HepG2 (cell line): Measurements from ENCODE around the gene ZNF429. TPM values are rescaled to one million over a fixed set of nuclear protein-coding genes. Genes with fewer than 3 reads are reported as not detected.
A peak's percentile ranks its signal among the peaks of the same experiment; 100 is the strongest.

ENCODE experiments used
- ARHGAP35 ChIP-seq: sonication (generic); formaldehyde crosslinking; IDR thresholded peaks from 2 replicates; pipeline ENCODE4 v1.9.0; 2022; ENCODE audit warnings: mild to moderate bottlenecking, inconsistent platforms, moderate library complexity, missing genetic modification reagents, borderline replicate concordance
- CHD2 ChIP-seq: IDR thresholded peaks from 2 replicates; pipeline ENCODE4 v1.6.1; 2011; ENCODE audit warnings: low read depth, low read length, improper control_type of control experiment
- CTCF ChIP-seq: sonication (generic); formaldehyde crosslinking; IDR thresholded peaks from 2 replicates; pipeline ENCODE4 v1.5.0; 2020; ENCODE audit warnings: mild to moderate bottlenecking, missing genetic modification reagents, moderate library complexity
- ELF4 ChIP-seq: sonication (generic); formaldehyde crosslinking; IDR thresholded peaks from 2 replicates; pipeline ENCODE4 v1.5.0; 2020; ENCODE audit warnings: missing genetic modification reagents, mild to moderate bottlenecking, moderate library complexity, borderline replicate concordance
- FLYWCH1 ChIP-seq: sonication (generic); formaldehyde crosslinking; IDR thresholded peaks from 2 replicates; pipeline ENCODE4 v1.8.1; 2023; ENCODE audit warnings: mild to moderate bottlenecking, missing genetic modification reagents
- FOXP1 ChIP-seq, 2 experiments: fragments of 450-650 bp in 1 of 2; IDR thresholded peaks; 2 replicates each; pipeline ENCODE4 v1.6.1; 2017 to 2018; ENCODE audit warnings: antibody characterized with exemption in 1 of 2
- HNF4A ChIP-seq: sonication (generic); formaldehyde crosslinking; IDR thresholded peaks from 2 replicates; pipeline ENCODE4 v1.4.0; 2020; ENCODE audit warnings: missing genetic modification reagents
- HOXA5 ChIP-seq: sonication (generic); formaldehyde crosslinking; IDR thresholded peaks from 2 replicates; pipeline ENCODE4 v1.4.0; 2020; ENCODE audit warnings: missing genetic modification reagents
- IKZF5 ChIP-seq: IDR thresholded peaks from 2 replicates; pipeline ENCODE4 v1.6.1; 2018; ENCODE audit warnings: missing genetic modification reagents, mild to moderate bottlenecking, missing compliant biosample characterization
- JARID2 ChIP-seq: sonication (generic); formaldehyde crosslinking; IDR thresholded peaks from 2 replicates; pipeline ENCODE4 v1.8.1; 2023; ENCODE audit warnings: missing genetic modification reagents, inconsistent platforms; ENCODE audit not compliant: insufficient replicate concordance
- NFE2 ChIP-seq: sonication (generic); formaldehyde crosslinking; IDR thresholded peaks from 2 replicates; pipeline ENCODE4 v1.4.0; 2020; ENCODE audit warnings: missing genetic modification reagents
- SYNCRIP ChIP-seq: fragments of 200-400 bp; formaldehyde crosslinking; IDR thresholded peaks from 2 replicates; pipeline ENCODE4 v1.6.1; 2018; ENCODE audit warnings: mild to moderate bottlenecking, low read depth, low read length; ENCODE audit not compliant: insufficient read depth
- ZBTB44 ChIP-seq: sonication (generic); formaldehyde crosslinking; IDR thresholded peaks from 2 replicates; pipeline ENCODE4 v1.4.0; 2020; ENCODE audit warnings: missing genetic modification reagents
- ZFP36 ChIP-seq: fragments of 150-350 bp; IDR thresholded peaks from 2 replicates; pipeline ENCODE4 v1.6.1; 2018; ENCODE audit warnings: borderline replicate concordance, low read length, low read depth; ENCODE audit not compliant: partially characterized antibody
- ZFP62 ChIP-seq: sonication (generic); formaldehyde crosslinking; IDR thresholded peaks from 2 replicates; pipeline ENCODE4 v1.4.0; 2020; ENCODE audit warnings: missing genetic modification reagents
- ZMAT3 ChIP-seq: sonication (generic); formaldehyde crosslinking; conservative IDR thresholded peaks from 2 replicates; pipeline ENCODE4 v1.7.0; 2021; ENCODE audit warnings: missing genetic modification reagents
- ZNF17 ChIP-seq: sonication (generic); formaldehyde crosslinking; IDR thresholded peaks from 2 replicates; pipeline ENCODE4 v1.5.0; 2020; ENCODE audit warnings: mild to moderate bottlenecking, missing genetic modification reagents
- ZNF329 ChIP-seq: sonication (generic); formaldehyde crosslinking; IDR thresholded peaks from 2 replicates; pipeline ENCODE4 v1.9.0; 2021; ENCODE audit warnings: low read depth, mild to moderate bottlenecking, missing genetic modification reagents
- ZNF629 ChIP-seq: sonication (generic); formaldehyde crosslinking; conservative IDR thresholded peaks from 2 replicates; pipeline ENCODE4 v1.5.0; 2020; ENCODE audit warnings: missing genetic modification reagents
- polyA plus RNA-seq, 8 experiments: library from polyadenylated mRNA; depleted of rRNA in 3 of 8; stranded (reverse) in 7 of 8; unstranded in 1 of 8; fragments of >200 nt; fragmentation: Illumina TruSeq in 4 of 8; extraction: Trizol in 4 of 8; gene quantifications; 2 replicates each; pipeline versions ENCODE4 v1.2.1 to v1.2.3, GENCODE V29; 2011 to 2016; ENCODE audit warnings: low read depth in 4 of 8, missing spikeins in 1 of 8, mixed read lengths in 1 of 8; ENCODE audit not compliant: insufficient read depth in 1 of 8
- total RNA-seq, 5 experiments: library from RNA; depleted of rRNA; stranded (reverse); fragments of >200 nt; fragmentation: Illumina TruSeq; extraction: Trizol; gene quantifications; 2 replicates each; pipeline ENCODE4 v1.2.3, GENCODE V29; 2016; ENCODE audit warnings: low read depth in 1 of 5
- TF ChIP-seq, protein P1 (sequence below): sonication (generic); formaldehyde crosslinking; IDR thresholded peaks from 2 replicates; pipeline ENCODE4 v1.9.0; 2021; ENCODE audit warnings: missing genetic modification reagents, mild to moderate bottlenecking, borderline replicate concordance
- TF ChIP-seq, protein P2 (sequence below): sonication (generic); IDR thresholded peaks from 2 replicates; pipeline ENCODE4 v1.6.1; 2016; ENCODE audit warnings: low read depth, borderline replicate concordance

Gene ZNF429
- total and polyA plus RNA-seq, 2 of the 13 experiments (the other 11 are each of a cell fraction or from before 2014, with no cell fraction given): 3.3 to 3.4 TPM

GRCh38 chr19:21505459-21506451 is at the start of gene ZNF429 (continued):
- TF ChIP-seq, protein P1, sequence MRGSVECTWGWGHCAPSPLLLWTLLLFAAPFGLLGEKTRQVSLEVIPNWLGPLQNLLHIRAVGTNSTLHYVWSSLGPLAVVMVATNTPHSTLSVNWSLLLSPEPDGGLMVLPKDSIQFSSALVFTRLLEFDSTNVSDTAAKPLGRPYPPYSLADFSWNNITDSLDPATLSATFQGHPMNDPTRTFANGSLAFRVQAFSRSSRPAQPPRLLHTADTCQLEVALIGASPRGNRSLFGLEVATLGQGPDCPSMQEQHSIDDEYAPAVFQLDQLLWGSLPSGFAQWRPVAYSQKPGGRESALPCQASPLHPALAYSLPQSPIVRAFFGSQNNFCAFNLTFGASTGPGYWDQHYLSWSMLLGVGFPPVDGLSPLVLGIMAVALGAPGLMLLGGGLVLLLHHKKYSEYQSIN (CRISPR knock-in tag): no peak
- TF ChIP-seq ZNF329 (CRISPR knock-in tag): no peak
- TF ChIP-seq ZMAT3 (CRISPR knock-in tag): no peak
- no peak for TF ChIP-seq JARID2 (CRISPR knock-in tag)
- TF ChIP-seq ARHGAP35: no peak
- TF ChIP-seq ZNF629 (CRISPR knock-in tag): no peak
- TF ChIP-seq FOXP1 (IDR thresholded peaks at IDR 0.05): no peak
- TF ChIP-seq FOXP1 (CRISPR knock-in tag; IDR thresholded peaks at IDR 0.05): no peak
- no peak for TF ChIP-seq HOXA5
- TF ChIP-seq IKZF5: no peak
- TF ChIP-seq ZBTB44 (CRISPR knock-in tag): no peak
- TF ChIP-seq ZNF17 (CRISPR knock-in tag): no peak
- TF ChIP-seq NFE2 (CRISPR knock-in tag): no peak
- no peak for TF ChIP-seq SYNCRIP
- no peak for TF ChIP-seq ELF4
- TF ChIP-seq ZFP62: no peak
- TF ChIP-seq, protein P2, sequence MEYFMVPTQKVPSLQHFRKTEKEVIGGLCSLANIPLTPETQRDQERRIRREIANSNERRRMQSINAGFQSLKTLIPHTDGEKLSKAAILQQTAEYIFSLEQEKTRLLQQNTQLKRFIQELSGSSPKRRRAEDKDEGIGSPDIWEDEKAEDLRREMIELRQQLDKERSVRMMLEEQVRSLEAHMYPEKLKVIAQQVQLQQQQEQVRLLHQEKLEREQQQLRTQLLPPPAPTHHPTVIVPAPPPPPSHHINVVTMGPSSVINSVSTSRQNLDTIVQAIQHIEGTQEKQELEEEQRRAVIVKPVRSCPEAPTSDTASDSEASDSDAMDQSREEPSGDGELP: 0 out of 2 replicates have a peak, but pooled peaks have one; percentile 15
- TF ChIP-seq CTCF (CRISPR knock-in tag): peak; percentile 33
- no peak for TF ChIP-seq FLYWCH1 (CRISPR knock-in tag)
- no peak for TF ChIP-seq HNF4A (CRISPR knock-in tag)
- TF ChIP-seq ZFP36: no peak
- no peak for TF ChIP-seq CHD2
